KMS-11 (cell line): ENCODE data around the gene WDR73.
"Not testable (repeated sequence)": the region's sequence is repeated elsewhere in the genome, so short reads cannot be mapped to it uniquely, and the experiment has no call there.

Experiments
- H2AFZ ChIP-seq: fragments of 200-600 bp; sonication (generic); 2 replicates; pipeline ENCODE4 v1.6.1; 2016; ENCODE audit warnings: antibody characterized with exemption, mixed run types, low read depth
- H3K27ac ChIP-seq: fragments of 200-600 bp; sonication (generic); 2 replicates; pipeline ENCODE4 v1.6.1; 2016; ENCODE audit warnings: mild to moderate bottlenecking, mixed run types
- H3K27me3 ChIP-seq: fragments of 200-600 bp; sonication (generic); 2 replicates; pipeline ENCODE4 v1.6.1; 2017; ENCODE audit warnings: mild to moderate bottlenecking, low read depth, mixed run types, moderate library complexity; ENCODE audit not compliant: insufficient read depth
- H3K36me3 ChIP-seq: fragments of 200-600 bp; sonication (generic); 2 replicates; pipeline ENCODE4 v1.6.1; 2017; ENCODE audit warnings: mild to moderate bottlenecking, mixed run types; ENCODE audit not compliant: insufficient read depth
- H3K4me1 ChIP-seq: fragments of 200-600 bp; sonication (generic); 2 replicates; pipeline ENCODE4 v1.6.1; 2016; ENCODE audit warnings: mild to moderate bottlenecking, low read depth, mixed run types; ENCODE audit not compliant: poor library complexity, severe bottlenecking
- H3K4me2 ChIP-seq: fragments of 200-600 bp; sonication (generic); 2 replicates; pipeline ENCODE4 v1.7.0; 2016; ENCODE audit warnings: mild to moderate bottlenecking, mixed run types
- H3K4me3 ChIP-seq: fragments of 200-600 bp; sonication (generic); IDR thresholded peaks from 2 replicates; pipeline ENCODE4 v1.6.1; 2017; ENCODE audit warnings: low read depth, low read length, mixed read lengths; ENCODE audit not compliant: insufficient read depth
- H3K79me2 ChIP-seq: fragments of 200-600 bp; sonication (generic); 2 replicates; pipeline ENCODE4 v1.6.1; 2016; ENCODE audit warnings: low read depth, mixed run types; ENCODE audit not compliant: insufficient read depth
- H3K9ac ChIP-seq: fragments of 200-600 bp; sonication (generic); 2 replicates; pipeline ENCODE4 v1.6.1; 2016; ENCODE audit warnings: mild to moderate bottlenecking, mixed run types
- H4K20me1 ChIP-seq: fragments of 200-600 bp; sonication (generic); 2 replicates; pipeline ENCODE4 v1.6.1; 2016; ENCODE audit warnings: mild to moderate bottlenecking, mixed run types; ENCODE audit not compliant: insufficient read depth
- TF ChIP-seq, protein P1 (sequence below): fragments of 200-600 bp; sonication (generic); conservative IDR thresholded peaks from 2 replicates; pipeline ENCODE4 v1.6.1; 2017; ENCODE audit warnings: low read depth, mild to moderate bottlenecking, antibody characterized with exemption, low read length, moderate library complexity, mixed read lengths

WDR73 gene

DNA sequence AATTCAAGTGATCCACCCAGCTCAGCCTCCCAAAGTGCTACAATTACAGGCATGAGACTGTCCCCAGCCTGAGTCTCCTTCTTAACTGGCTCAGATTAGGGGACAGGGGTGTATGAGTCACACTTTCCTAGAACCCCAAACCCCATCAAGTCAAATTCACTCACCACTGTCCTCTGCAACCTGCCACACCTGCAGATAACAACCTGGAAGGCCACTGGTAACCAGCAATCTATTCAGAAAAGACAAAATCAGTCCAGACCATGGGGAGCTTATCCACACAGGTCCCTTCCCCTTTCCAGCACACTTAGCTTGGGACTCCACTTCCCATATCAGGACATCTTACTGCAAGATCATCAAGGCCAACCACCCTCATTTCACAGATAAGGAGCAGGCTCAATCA is 6.4 kb downstream of the WDR73 start:
- no peak overlapping the region for H3K4me2 ChIP-seq
- no peak overlapping the region for H3K4me3 ChIP-seq
- H3K9ac ChIP-seq = no peak overlapping the region
- H3K79me2 ChIP-seq = peaks cover 3% of the 10 kb centered on the region; the same call in 1 of the 2 replicates
- TF ChIP-seq, protein P1, sequence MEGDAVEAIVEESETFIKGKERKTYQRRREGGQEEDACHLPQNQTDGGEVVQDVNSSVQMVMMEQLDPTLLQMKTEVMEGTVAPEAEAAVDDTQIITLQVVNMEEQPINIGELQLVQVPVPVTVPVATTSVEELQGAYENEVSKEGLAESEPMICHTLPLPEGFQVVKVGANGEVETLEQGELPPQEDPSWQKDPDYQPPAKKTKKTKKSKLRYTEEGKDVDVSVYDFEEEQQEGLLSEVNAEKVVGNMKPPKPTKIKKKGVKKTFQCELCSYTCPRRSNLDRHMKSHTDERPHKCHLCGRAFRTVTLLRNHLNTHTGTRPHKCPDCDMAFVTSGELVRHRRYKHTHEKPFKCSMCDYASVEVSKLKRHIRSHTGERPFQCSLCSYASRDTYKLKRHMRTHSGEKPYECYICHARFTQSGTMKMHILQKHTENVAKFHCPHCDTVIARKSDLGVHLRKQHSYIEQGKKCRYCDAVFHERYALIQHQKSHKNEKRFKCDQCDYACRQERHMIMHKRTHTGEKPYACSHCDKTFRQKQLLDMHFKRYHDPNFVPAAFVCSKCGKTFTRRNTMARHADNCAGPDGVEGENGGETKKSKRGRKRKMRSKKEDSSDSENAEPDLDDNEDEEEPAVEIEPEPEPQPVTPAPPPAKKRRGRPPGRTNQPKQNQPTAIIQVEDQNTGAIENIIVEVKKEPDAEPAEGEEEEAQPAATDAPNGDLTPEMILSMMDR = no peak
- no peak overlapping the region for H3K27ac ChIP-seq
- no peaks in the 10 kb centered on the region for H4K20me1 ChIP-seq
- no peaks in the 10 kb centered on the region; the same call in 1 of the 2 replicates for H3K36me3 ChIP-seq
- no peaks in the 10 kb centered on the region for H3K27me3 ChIP-seq
- peaks cover 5% of the 10 kb centered on the region for H3K4me1 ChIP-seq
- H2AFZ ChIP-seq = no peak overlapping the region

DNA sequence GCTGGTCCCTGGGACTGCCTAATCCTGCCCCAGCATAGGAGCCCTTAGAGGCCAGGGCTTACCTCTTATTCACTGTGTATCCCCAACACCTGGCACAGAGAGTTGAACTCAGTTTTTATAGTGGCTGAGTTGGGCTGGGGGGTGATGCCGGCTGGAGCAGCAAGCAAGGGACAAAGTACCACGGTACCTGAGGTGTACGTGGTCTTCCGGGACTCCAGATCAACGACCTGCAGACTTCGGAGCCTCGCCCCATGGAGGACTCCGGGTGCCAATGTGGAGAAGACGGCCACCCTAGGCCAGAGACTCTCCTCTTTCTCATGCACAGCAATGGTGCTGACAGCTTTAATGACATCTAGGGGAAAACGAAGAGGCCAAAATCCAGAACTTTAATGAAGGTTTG is 8.1 kb downstream of the WDR73 start:
- Histone ChIP-seq H3K27ac (no peak overlapping the region), H3K4me3 (no peak overlapping the region), H3K79me2 (no peaks in the 10 kb centered on the region), H4K20me1 (no peaks in the 10 kb centered on the region), H3K36me3 (no peaks in the 10 kb centered on the region; the same call in 1 of the 2 replicates), H3K27me3 (no peaks in the 10 kb centered on the region), H2AFZ (no peak overlapping the region), H3K9ac (no peak overlapping the region), H3K4me2 (no peak overlapping the region), H3K4me1 (no peaks in the 10 kb centered on the region)
- TF ChIP-seq, protein P1 = no peak

DNA sequence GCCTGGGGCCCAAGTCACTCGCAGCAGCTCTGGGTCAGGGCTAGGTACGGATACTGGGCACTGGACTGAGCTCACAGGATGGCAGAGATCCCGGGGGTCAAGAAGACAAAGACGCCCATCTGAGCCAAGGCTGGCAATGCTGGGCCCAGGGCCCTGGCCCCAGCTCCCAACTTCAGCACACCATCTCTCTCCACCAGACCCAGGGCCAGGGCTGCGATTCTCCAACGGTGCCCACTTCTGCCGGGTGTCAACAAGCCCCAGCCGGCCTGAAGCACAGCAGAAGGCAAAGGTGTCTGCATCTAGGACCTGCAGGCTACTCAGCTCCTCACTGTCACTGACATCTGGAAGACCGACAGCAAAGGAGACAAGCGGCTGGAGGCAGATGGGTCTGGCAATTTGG is 8.6 kb downstream of the WDR73 start:
- Histone ChIP-seq H3K4me2 (no peak overlapping the region), H3K4me1 (no peaks in the 10 kb centered on the region), H3K27ac (no peak overlapping the region), H3K9ac (no peak overlapping the region), H3K27me3 (no peaks in the 10 kb centered on the region), H4K20me1 (no peaks in the 10 kb centered on the region), H3K79me2 (no peaks in the 10 kb centered on the region), H2AFZ (no peak overlapping the region), H3K36me3 (no peaks in the 10 kb centered on the region; the same call in 1 of the 2 replicates), H3K4me3 (no peak overlapping the region)
- TF ChIP-seq, protein P1 = no peak

DNA sequence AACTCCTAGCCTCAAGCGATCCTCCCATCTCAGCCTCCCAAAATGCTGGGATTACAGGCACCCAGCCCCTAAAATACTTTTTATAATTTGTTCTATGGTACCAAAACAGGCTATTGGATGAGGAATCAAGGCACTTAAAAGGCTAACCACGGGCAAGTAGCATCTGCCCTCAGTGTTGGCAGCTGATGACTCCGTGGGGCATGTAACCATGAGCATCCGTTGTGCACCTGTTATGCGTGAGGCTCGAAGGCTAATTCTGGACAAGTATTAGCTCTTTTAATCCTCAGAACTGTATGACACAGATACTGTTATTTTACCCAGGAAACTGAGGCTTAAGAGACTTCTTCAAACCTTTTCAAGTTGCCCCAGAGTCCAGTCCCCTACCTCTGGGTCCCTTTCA is 10.2 kb downstream of the WDR73 start:
- H3K4me1 ChIP-seq = peaks cover 6% of the 10 kb centered on the region
- H3K4me3 ChIP-seq = no peak overlapping the region
- no peaks in the 10 kb centered on the region for H3K79me2 ChIP-seq
- H2AFZ ChIP-seq = no peak overlapping the region
- H3K36me3 ChIP-seq = no peaks in the 10 kb centered on the region; the same call in 1 of the 2 replicates
- no peak overlapping the region for H3K27ac ChIP-seq
- H3K4me2 ChIP-seq = no peak overlapping the region
- TF ChIP-seq, protein P1 = no peak
- no peaks in the 10 kb centered on the region for H4K20me1 ChIP-seq
- no peaks in the 10 kb centered on the region for H3K27me3 ChIP-seq
- no peak overlapping the region for H3K9ac ChIP-seq

DNA sequence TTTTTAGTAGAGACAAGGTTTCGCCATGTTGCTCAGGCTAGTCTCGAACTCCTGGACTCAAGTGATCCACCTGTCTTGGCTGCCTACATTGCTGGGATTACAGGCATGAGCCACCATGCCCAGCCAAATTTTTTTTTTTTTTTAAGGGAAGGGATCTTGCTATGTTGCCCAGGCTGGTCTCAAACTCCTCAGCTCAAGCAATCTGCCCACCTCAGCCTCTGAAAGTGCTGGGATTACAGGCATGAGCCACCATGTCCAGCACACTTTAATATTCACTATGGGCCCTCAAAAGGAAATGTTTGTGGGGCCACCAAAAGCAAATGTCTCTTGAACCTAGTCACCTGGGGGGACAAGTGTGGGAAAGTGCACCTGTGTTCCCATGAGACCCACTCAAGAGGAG is 11.4 kb downstream of the WDR73 start:
- peaks cover 18% of the 10 kb centered on the region for H3K4me1 ChIP-seq
- not testable (repeated sequence) for H3K4me2 ChIP-seq, H3K9ac ChIP-seq, H4K20me1 ChIP-seq, H3K27ac ChIP-seq, H2AFZ ChIP-seq, H3K4me3 ChIP-seq, H3K79me2 ChIP-seq, H3K27me3 ChIP-seq, H3K36me3 ChIP-seq

DNA sequence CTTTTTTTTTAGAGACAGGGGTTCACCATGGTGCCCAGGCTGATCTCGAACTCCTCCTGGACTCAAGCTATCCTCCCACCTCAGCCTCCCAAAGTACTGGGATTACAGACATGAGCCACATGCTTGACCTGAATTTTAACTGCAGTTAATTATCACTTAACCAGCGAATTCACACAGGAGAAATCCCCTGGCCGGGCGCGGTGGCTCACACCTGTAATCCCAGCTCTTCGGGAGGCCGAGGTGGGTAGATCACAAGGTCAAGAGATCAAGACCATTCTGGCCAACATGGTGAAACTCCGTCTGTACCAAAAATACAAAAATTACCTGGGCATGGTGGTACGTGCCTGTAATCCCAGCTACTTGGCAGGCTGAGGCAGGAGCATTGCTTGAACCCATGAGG is 12.2 kb downstream of the WDR73 start:
- H3K27me3 ChIP-seq, H3K9ac ChIP-seq, H3K79me2 ChIP-seq, H3K27ac ChIP-seq, H2AFZ ChIP-seq, H3K36me3 ChIP-seq, H3K4me2 ChIP-seq, H3K4me3 ChIP-seq, H4K20me1 ChIP-seq: not testable (repeated sequence)
- peaks cover 21% of the 10 kb centered on the region for H3K4me1 ChIP-seq
